GM23338 (cell line): ENCODE measurements around the gene IFITM10. TPM values are rescaled to one million over a fixed set of nuclear protein-coding genes. Genes with fewer than 3 reads are reported as not detected.

Experiments
- ATAC-seq: fragments of 200-7000 bp; cut with Tn5 transposase; 3 replicates; pipeline ENCODE4 v1.9.1; 2020
- DNase-seq: peaks from one replicate; pipeline ENCODE4 v3.0.0-alpha.2; 2015; ENCODE audit warnings: low spot score
- H2AFZ ChIP-seq: fragments of 200-600 bp; sonication (generic); 2 replicates; pipeline ENCODE4 v1.8.0; 2016; ENCODE audit warnings: antibody characterized with exemption, mild to moderate bottlenecking, moderate library complexity
- H3F3A ChIP-seq: fragments of 200-600 bp; sonication (generic); replicated peaks from 2 replicates; pipeline ENCODE4 v1.8.0; 2017; ENCODE audit warnings: antibody characterized with exemption, mixed run types, low read depth
- H3K27ac ChIP-seq: fragments of 200-600 bp; sonication (generic); 2 replicates; pipeline ENCODE4 v1.6.1; 2016; ENCODE audit warnings: low read depth
- H3K27me3 ChIP-seq: fragments of 200-600 bp; sonication (generic); 2 replicates; pipeline ENCODE4 v1.8.0; 2016; ENCODE audit warnings: mild to moderate bottlenecking, mixed run types, moderate library complexity; ENCODE audit not compliant: insufficient read depth
- H3K36me3 ChIP-seq: fragments of 200-600 bp; sonication (generic); 2 replicates; pipeline ENCODE4 v1.8.0; 2016; ENCODE audit warnings: mild to moderate bottlenecking; ENCODE audit not compliant: insufficient read depth
- H3K4me1 ChIP-seq: fragments of 200-600 bp; sonication (generic); 2 replicates; pipeline ENCODE4 v1.8.0; 2016; ENCODE audit warnings: mild to moderate bottlenecking, moderate library complexity; ENCODE audit not compliant: insufficient read depth
- H3K4me2 ChIP-seq: fragments of 200-600 bp; sonication (generic); 2 replicates; pipeline ENCODE4 v1.7.1; 2017; ENCODE audit warnings: mixed run types
- H3K4me3 ChIP-seq: fragments of 200-600 bp; sonication (generic); 2 replicates; pipeline ENCODE4 v1.6.1; 2016; ENCODE audit warnings: mixed run types
- H3K79me2 ChIP-seq: fragments of 200-600 bp; sonication (generic); replicated peaks from 2 replicates; pipeline ENCODE4 v1.8.0; 2017; ENCODE audit warnings: mild to moderate bottlenecking; ENCODE audit not compliant: insufficient read depth
- H3K9me2 ChIP-seq: fragments of 200-600 bp; sonication (generic); 2 replicates; pipeline ENCODE4 v1.8.0; 2017; ENCODE audit not compliant: insufficient read depth
- H4K20me1 ChIP-seq: fragments of 200-600 bp; sonication (generic); replicated peaks from 2 replicates; pipeline ENCODE4 v1.8.0; 2017; ENCODE audit warnings: mild to moderate bottlenecking; ENCODE audit not compliant: insufficient read depth
- H3K27ac Mint-ChIP-seq: 2 replicates; pipeline ENCODE4 v1.8.0; 2020; ENCODE audit warnings: inconsistent platforms, mild to moderate bottlenecking, moderate library complexity, mixed read lengths
- H3K27me3 Mint-ChIP-seq: 3 replicates; pipeline ENCODE4 v1.8.0; 2022; ENCODE audit warnings: low read depth, mild to moderate bottlenecking, moderate library complexity, mixed read lengths, inconsistent platforms; ENCODE audit not compliant: insufficient read depth, poor library complexity
- H3K36me3 Mint-ChIP-seq: 3 replicates; pipeline ENCODE4 v1.8.0; 2021; ENCODE audit warnings: low read depth, mild to moderate bottlenecking, inconsistent platforms, moderate library complexity, mixed read lengths
- H3K4me1 Mint-ChIP-seq: 3 replicates; pipeline ENCODE4 v1.8.0; 2020; ENCODE audit warnings: mild to moderate bottlenecking, inconsistent platforms, mixed read lengths
- H3K4me3 Mint-ChIP-seq: 3 replicates; pipeline ENCODE4 v1.8.0; 2021; ENCODE audit warnings: moderate library complexity, mild to moderate bottlenecking, inconsistent platforms, mixed read lengths
- H3K9me3 Mint-ChIP-seq: 3 replicates; pipeline ENCODE4 v1.8.0; 2020; ENCODE audit warnings: moderate library complexity, mild to moderate bottlenecking, inconsistent platforms, mixed read lengths
- CREB1 ChIP-seq: fragments of 250-450 bp; sonication (Bioruptor Pico); IDR thresholded peaks from 2 replicates; pipeline ENCODE4 v1.5.0; 2020; ENCODE audit warnings: low read depth, mild to moderate bottlenecking, moderate library complexity
- CTCF ChIP-seq, 2 experiments: fragments of 200-600 bp in 1 of 2; sonication (generic) in 1 of 2; conservative IDR thresholded peaks; 2 replicates each; pipeline versions ENCODE4 v1.5.1 to v1.6.1; 2016 to 2017; ENCODE audit warnings: antibody characterized with exemption in 2 of 2, low read depth in 2 of 2, mild to moderate bottlenecking in 2 of 2, moderate library complexity in 1 of 2
- ETS1 ChIP-seq: IDR thresholded peaks from 2 replicates; pipeline ENCODE4 v1.6.1; 2016; ENCODE audit warnings: antibody characterized with exemption
- EZH2phosphoT487 ChIP-seq: fragments of 200-600 bp; sonication (generic); IDR thresholded peaks from one replicate; pipeline ENCODE4 v1.8.1; 2018; ENCODE audit warnings: antibody characterized with exemption; ENCODE audit not compliant: unreplicated experiment
- POLR2AphosphoS5 ChIP-seq: IDR thresholded peaks from 2 replicates; pipeline ENCODE4 v1.6.1; 2016; ENCODE audit warnings: antibody characterized with exemption, low read depth
- REST ChIP-seq: IDR thresholded peaks from one replicate; pipeline ENCODE4 v1.6.1; 2018; ENCODE audit warnings: antibody characterized with exemption; ENCODE audit not compliant: unreplicated experiment
- STAT1 ChIP-seq: IDR thresholded peaks from one replicate; pipeline ENCODE4 v1.6.1; 2016; ENCODE audit warnings: antibody characterized with exemption; ENCODE audit not compliant: unreplicated experiment
- ZNF114 ChIP-seq: fragments of 250-450 bp; sonication (Bioruptor Pico); IDR thresholded peaks from 2 replicates; pipeline ENCODE4 v1.5.0; 2020; ENCODE audit warnings: mild to moderate bottlenecking, moderate library complexity
- ZNF331 ChIP-seq: fragments of 250-450 bp; sonication (Bioruptor Pico); IDR thresholded peaks from 2 replicates; pipeline ENCODE4 v1.5.0; 2020; ENCODE audit warnings: low read depth, mild to moderate bottlenecking, moderate library complexity
- polyA plus RNA-seq: library from polyadenylated mRNA; unstranded; fragments of >200 nt; fragmentation: Nextera tagmentation; extraction: Ambion mirVana; gene quantifications from 2 replicates; pipeline ENCODE4 v1.2.1, GENCODE V29; 2016
- total RNA-seq: library from RNA; depleted of rRNA; stranded (reverse); fragments of >200 nt; shearing (Covaris generic); gene quantifications from 2 replicates; pipeline ENCODE4 v1.2.3, GENCODE V29; 2014

IFITM10 gene
- total and polyA plus RNA-seq, 2 experiments from 2014 or later = 0.06 TPM; not detected in 1

- Histone ChIP-seq H4K20me1 (no peaks in the 10 kb centered on the region), H3K9me2 (no peaks in the 10 kb centered on the region), H3K36me3 (no peaks in the 10 kb centered on the region), H2AFZ (no peak overlapping the region), H3F3A (no peaks in the 10 kb centered on the region), H3K27me3 (no peaks in the 10 kb centered on the region), H3K27ac (no peak overlapping the region), H3K4me2 (no peak overlapping the region), H3K4me3 (no peak overlapping the region), H3K4me1 (0 out of 2 replicates have a peak, but pooled peaks cover 6% of the 10 kb centered on the region), H3K79me2 (no peaks in the 10 kb centered on the region)
- no peaks in the 10 kb centered on the region; the same call in 2 of the 3 replicates for H3K9me3 Mint-ChIP-seq
- H3K27me3 Mint-ChIP-seq = peaks cover 14% of the 10 kb centered on the region
- no peaks in the 10 kb centered on the region for H3K36me3 Mint-ChIP-seq
- no peak overlapping the region for H3K27ac Mint-ChIP-seq
- no peak overlapping the region for H3K4me3 Mint-ChIP-seq
- ATAC-seq (no peak), DNase-seq (no peak)
- TF ChIP-seq CTCF (conservative IDR thresholded peaks at IDR 0.05; ENCODE audit: low read depth in 2 of 2) = no peak
- TF ChIP-seq ZNF331 (CRISPR knock-in tag) = no peak
- TF ChIP-seq ZNF114 (CRISPR knock-in tag) = no peak
- TF ChIP-seq POLR2AphosphoS5 = no peak
- no peak for TF ChIP-seq CREB1 (CRISPR knock-in tag)
- TF ChIP-seq REST = no peak
- TF ChIP-seq ETS1 = no peak
- TF ChIP-seq EZH2phosphoT487 = no peak
- TF ChIP-seq STAT1 = no peak
- peaks cover 5% of the 10 kb centered on the region; the same call in 2 of the 3 replicates for H3K4me1 Mint-ChIP-seq
These were observed 58.3 kb downstream of the IFITM10 start for GRCh38 chr11:1691878-1692707.
